ENCODE measurements around the gene YDJC.

GRCh38 chr22:21651521-21652009 is 21.7 kb upstream of the YDJC start:
- TF ChIP-seq CTCF (IDR thresholded peaks at IDR 0.05; ENCODE audit: poor library complexity) (no peak), EZH2 (IDR thresholded peaks at IDR 0.05; ENCODE audit: borderline replicate concordance) (no peak)
